H1 (cell line): Measurements from ENCODE around the gene PACSIN1. TPM values are rescaled to one million over a fixed set of nuclear protein-coding genes. Genes with fewer than 3 reads are reported as not detected.

Experiments
- CTCF ChIA-PET: fragments of 300-600 bp; sonication (Branson Sonifier 250); formaldehyde crosslinking; loops from one replicate; lab custom pipeline; 2021; ENCODE audit not compliant: partially characterized antibody; lab: Charles Lee
- POLR2A ChIA-PET: fragments of 300-600 bp; sonication (Branson Sonifier 250); formaldehyde crosslinking; loops from one replicate; lab custom pipeline; 2021; ENCODE audit warnings: inconsistent platforms; ENCODE audit not compliant: partially characterized antibody; lab: Charles Lee
- DNase-seq, 2 experiments: peaks; one replicate each; pipeline versions ENCODE4 v3.0.0 to v3.0.0-alpha.2; 2010 to 2022; ENCODE audit warnings: low spot score in 2 of 2, low read depth in 1 of 2, mixed read lengths in 1 of 2
- FAIRE-seq: peaks from 2 replicates; lab custom pipeline; 2011; peaks lifted over from hg19 to GRCh38; lab: Jason Lieb, UNC
- H2AFZ ChIP-seq: 2 replicates; pipeline ENCODE4 v1.8.1; 2012; ENCODE audit warnings: low read length, inconsistent platforms
- H2AK5ac ChIP-seq: 2 replicates; pipeline ENCODE4 v1.6.1; 2013; ENCODE audit warnings: low read depth, low read length
- H2BK120ac ChIP-seq: replicated peaks from 2 replicates; pipeline ENCODE3; 2013; ENCODE audit warnings: low read depth, low read length, inconsistent platforms
- H2BK12ac ChIP-seq: 2 replicates; pipeline ENCODE4 v1.6.1; 2013; ENCODE audit warnings: low read depth, low read length
- H2BK15ac ChIP-seq: 2 replicates; pipeline ENCODE4 v1.6.1; 2013; ENCODE audit warnings: low read length
- H2BK20ac ChIP-seq: 2 replicates; pipeline ENCODE4 v1.6.1; 2013; ENCODE audit warnings: low read length
- H2BK5ac ChIP-seq: 2 replicates; pipeline ENCODE4 v1.6.1; 2013; ENCODE audit warnings: low read depth, low read length
- H3K14ac ChIP-seq: 2 replicates; pipeline ENCODE4 v1.6.1; 2013; ENCODE audit warnings: inconsistent platforms; ENCODE audit not compliant: insufficient read length
- H3K18ac ChIP-seq: 2 replicates; pipeline ENCODE4 v1.6.1; 2013; ENCODE audit warnings: low read length; ENCODE audit errors: extremely low read depth
- H3K23ac ChIP-seq: 2 replicates; pipeline ENCODE4 v1.6.1; 2013; ENCODE audit warnings: inconsistent platforms; ENCODE audit not compliant: insufficient read length
- H3K23me2 ChIP-seq: 2 replicates; pipeline ENCODE4 v1.6.1; 2013; ENCODE audit warnings: low read depth, low read length
- H3K27ac ChIP-seq: 2 replicates; pipeline ENCODE4 v1.6.1; 2011; ENCODE audit warnings: low read depth, low read length, inconsistent platforms
- H3K27me3 ChIP-seq, 4 experiments: replicated peaks in 1 of 4; 1 replicate in 1 of 4; 2 replicates in 3 of 4; pipeline versions ENCODE4 v1.6.1 to v1.8.1; 2011 to 2013; ENCODE audit warnings: low read length in 3 of 4, mild to moderate bottlenecking in 3 of 4, inconsistent platforms in 2 of 4, mixed read lengths in 2 of 4, moderate library complexity in 1 of 4; ENCODE audit not compliant: control insufficient read depth in 3 of 4, insufficient read depth in 3 of 4; ENCODE audit errors: extremely low read depth in 1 of 4
- H3K36me3 ChIP-seq, 4 experiments: 2 replicates each; pipeline versions ENCODE4 v1.6.1 to v1.8.1; 2011 to 2013; ENCODE audit warnings: mild to moderate bottlenecking in 4 of 4, low read length in 3 of 4, moderate library complexity in 2 of 4, control low read depth in 1 of 4, inconsistent platforms in 1 of 4; ENCODE audit not compliant: insufficient read depth in 4 of 4, control insufficient read depth in 2 of 4
- H3K4ac ChIP-seq: replicated peaks from 2 replicates; pipeline ENCODE3; 2013; ENCODE audit warnings: low read length, low read depth, mixed read lengths, inconsistent platforms; ENCODE audit not compliant: insufficient read length
- H3K4me1 ChIP-seq, 4 experiments: replicated peaks in 1 of 4; 1 replicate in 1 of 4; 2 replicates in 3 of 4; pipeline versions ENCODE4 v1.6.1 to v1.8.1; 2011 to 2013; ENCODE audit warnings: low read length in 3 of 4, inconsistent platforms in 2 of 4, mixed read lengths in 1 of 4; ENCODE audit not compliant: insufficient read depth in 4 of 4, control insufficient read depth in 3 of 4
- H3K4me2 ChIP-seq, 2 experiments: 2 replicates each; pipeline versions ENCODE4 v1.6.1 to v1.8.1; 2011 to 2013; ENCODE audit warnings: low read depth in 2 of 2, low read length in 2 of 2, control low read depth in 1 of 2, inconsistent platforms in 1 of 2, mild to moderate bottlenecking in 1 of 2; ENCODE audit not compliant: insufficient read depth in 1 of 2
- H3K4me3 ChIP-seq, 4 experiments: fragments of 200-600, 300-600 bp in 1 of 4; sonication (generic), shearing (Covaris generic), sonication (Bioruptor Twin) in 1 of 4; 2 replicates each; pipeline versions ENCODE4 v1.5.1 to v1.8.1; 2011 to 2016; ENCODE audit warnings: low read length in 4 of 4, low read depth in 3 of 4, control low read depth in 2 of 4, inconsistent platforms in 2 of 4, mild to moderate bottlenecking in 2 of 4, mixed read lengths in 1 of 4, moderate library complexity in 1 of 4; ENCODE audit not compliant: insufficient read depth in 2 of 4; ENCODE audit errors: extremely low read depth in 1 of 4
- H3K56ac ChIP-seq: replicated peaks from 2 replicates; pipeline ENCODE3; 2013; ENCODE audit warnings: low read depth, mild to moderate bottlenecking, mixed read lengths, low read length, inconsistent platforms; ENCODE audit not compliant: insufficient read length
- H3K79me1 ChIP-seq: 2 replicates; pipeline ENCODE4 v1.6.1; 2013; ENCODE audit warnings: low read depth, low read length, control low read depth
- H3K79me2 ChIP-seq, 2 experiments: 2 replicates each; pipeline versions ENCODE4 v1.6.1 to v1.8.1; 2012 to 2013; ENCODE audit warnings: low read length in 2 of 2, mild to moderate bottlenecking in 2 of 2, inconsistent platforms in 1 of 2; ENCODE audit not compliant: insufficient read depth in 2 of 2, control insufficient read depth in 1 of 2
- H3K9ac ChIP-seq, 4 experiments: replicated peaks in 1 of 4; 1 replicate in 1 of 4; 2 replicates in 3 of 4; pipeline versions ENCODE4 v1.6.1 to v1.8.1; 2011 to 2013; ENCODE audit warnings: low read depth in 3 of 4, low read length in 3 of 4, control low read depth in 2 of 4, mild to moderate bottlenecking in 2 of 4, moderate library complexity in 2 of 4, inconsistent platforms in 1 of 4; ENCODE audit errors: extremely low read depth in 1 of 4
- H3K9me3 ChIP-seq, 2 experiments: 2 replicates each; pipeline versions ENCODE4 v1.6.1 to v1.8.1; 2012 to 2013; ENCODE audit warnings: mild to moderate bottlenecking in 2 of 2, moderate library complexity in 2 of 2, control low read depth in 1 of 2, inconsistent platforms in 1 of 2, low read depth in 1 of 2, low read length in 1 of 2, mixed read lengths in 1 of 2; ENCODE audit not compliant: insufficient read depth in 2 of 2
- H4K20me1 ChIP-seq, 2 experiments: replicated peaks in 1 of 2; 2 replicates each; pipeline versions ENCODE3 to v1.8.1; 2011 to 2013; ENCODE audit warnings: inconsistent platforms in 2 of 2, low read length in 2 of 2, mild to moderate bottlenecking in 1 of 2; ENCODE audit not compliant: insufficient read depth in 2 of 2, control insufficient read depth in 1 of 2
- H4K5ac ChIP-seq: 2 replicates; pipeline ENCODE4 v1.6.1; 2013; ENCODE audit warnings: low read length, low read depth, mixed read lengths, inconsistent platforms; ENCODE audit not compliant: insufficient read length
- H4K8ac ChIP-seq: 2 replicates; pipeline ENCODE4 v1.8.0; 2013; ENCODE audit warnings: mild to moderate bottlenecking, moderate library complexity, low read length, inconsistent platforms; ENCODE audit not compliant: insufficient read depth; ENCODE audit errors: extremely low read depth
- H4K91ac ChIP-seq: replicated peaks from 2 replicates; pipeline ENCODE3; 2013; ENCODE audit warnings: low read length, mixed read lengths, inconsistent platforms; ENCODE audit not compliant: insufficient read length
- GABPA ChIP-seq: IDR thresholded peaks from 2 replicates; pipeline ENCODE4 v1.6.1; 2011; ENCODE audit warnings: mild to moderate bottlenecking, low read length, moderate library complexity, borderline replicate concordance; ENCODE audit not compliant: insufficient read depth
- SIN3A ChIP-seq, 2 experiments: IDR thresholded peaks in 1 of 2; conservative IDR thresholded peaks in 1 of 2; 2 replicates each; pipeline ENCODE4 v1.6.1; 2011 to 2012; ENCODE audit warnings: low read length in 2 of 2, improper control_type of control experiment in 1 of 2, low read depth in 1 of 2, mild to moderate bottlenecking in 1 of 2
- WGBS, 2 experiments: shearing (Covaris generic) in 1 of 2; methylation state at CpG; one replicate each; pipeline versions ENCODE4 v1.1.6 to v1.1.7; 2013 to 2015; ENCODE audit warnings: low lambda C conversion rate in 2 of 2, mixed read lengths in 2 of 2, inconsistent platforms in 1 of 2, low coverage in 1 of 2, missing lambda C conversion rate in 1 of 2; ENCODE audit not compliant: insufficient replicate concordance in 2 of 2, insufficient coverage in 1 of 2, insufficient read length in 1 of 2; ENCODE audit errors: extremely low coverage in 1 of 2, missing lambda C conversion rate in 1 of 2; 5-methylcytosine and 5-hydroxymethylcytosine counted together
- polyA plus RNA-seq, 7 experiments: library from polyadenylated mRNA; depleted of rRNA in 3 of 7; stranded (reverse) in 5 of 7; unstranded in 2 of 7; fragments of >200 nt in 5 of 7; fragments of 200-250 nt in 2 of 7; gene quantifications; 1 replicate in 5 of 7; 2 replicates in 1 of 7; 4 replicates in 1 of 7; pipeline versions ENCODE4 v1.2.1 to v1.2.3, GENCODE V29; 2011 to 2013; ENCODE audit warnings: missing spikeins in 2 of 7, mixed read lengths in 2 of 7
- total RNA-seq: library from RNA; stranded (reverse); fragmentation: NEBNext Ultra II Directional; extraction: Animal tissue kit (Norgen Biotek cat#: 25700); gene quantifications from 2 replicates; pipeline ENCODE4 v1.2.1, GENCODE V29; 2021

The PACSIN1 gene
- total and polyA plus RNA-seq, 2 of the 8 experiments (the other 6 are each of a cell fraction or from before 2014, with no cell fraction given), result 5.9 to 11.1 TPM

- Histone ChIP-seq H3K9me3 (no peaks in the 10 kb centered on the region; a peak in 1 of 4 replicates), H2BK120ac (no peak overlapping the region), H3K4ac (no peak overlapping the region), H2AK5ac (no peak overlapping the region), H3K23ac (no peak overlapping the region), H2BK20ac (no peak overlapping the region), H2BK12ac (no peak overlapping the region), H3K23me2 (no peaks in the 10 kb centered on the region), H3K14ac (no peak overlapping the region), H4K8ac (no peak overlapping the region), H3K4me1 (peaks cover 0 to 17% (median 5%) of the 10 kb centered on the region in 4 experiments; a peak in 4 of 7 replicates), H4K20me1 (peaks cover 0 to 3% of the 10 kb centered on the region in 2 experiments), H3K4me3 (no peak overlapping the region), H2AFZ (no peak overlapping the region), H3K79me2 (no peaks in the 10 kb centered on the region), H3K9ac (no peak overlapping the region), H2BK5ac (no peak overlapping the region), H2BK15ac (no peak overlapping the region), H4K91ac (no peak overlapping the region), H3K27me3 (no peaks in the 10 kb centered on the region), H3K56ac (no peak overlapping the region), H4K5ac (no peak overlapping the region), H3K18ac (no peak overlapping the region), H3K79me1 (peaks cover 4% of the 10 kb centered on the region; the same call in 1 of the 2 replicates), H3K36me3 (no peaks in the 10 kb centered on the region), H3K27ac (no peak overlapping the region), H3K4me2 (no peak overlapping the region)
- DNase-seq (no peak), FAIRE-seq (no peak)
- 76% methylated on average over 5 of the region's 5 CpGs; no CpG with 5 or more reads in 1 of the 2 experiments for WGBS, 2 experiments
- CTCF ChIA-PET, result interaction anchor here (0.7 to 4.1 kb wide), 5 partner anchors 10 to 134 kb away, joined by 3 to 14 read pairs (median 8); partner anchors contain the start of gene PACSIN1
- POLR2A ChIA-PET, result interaction anchor here (0.6 to 1.4 kb wide), 2 partner anchors 11 to 51 kb away, joined by 5 to 6 read pairs; partner anchors contain the start of genes PACSIN1 and RPS10
- TF ChIP-seq GABPA, result no peak
- 0 out of 4 replicates have a peak, but pooled peaks of 1 of the 2 experiments have one; percentile 26 for TF ChIP-seq SIN3A (conservative IDR thresholded peaks at IDR 0.05 in 1 of 2, IDR thresholded peaks at IDR 0.05 in 1 of 2; ENCODE audit: low read depth in 1 of 2, low read length in 2 of 2)
Observed at GRCh38 chr6:34476447-34476846, 10.6 kb downstream of the PACSIN1 start.
